ENCODE data around the gene PNPLA3.

The PNPLA3 gene

DNA sequence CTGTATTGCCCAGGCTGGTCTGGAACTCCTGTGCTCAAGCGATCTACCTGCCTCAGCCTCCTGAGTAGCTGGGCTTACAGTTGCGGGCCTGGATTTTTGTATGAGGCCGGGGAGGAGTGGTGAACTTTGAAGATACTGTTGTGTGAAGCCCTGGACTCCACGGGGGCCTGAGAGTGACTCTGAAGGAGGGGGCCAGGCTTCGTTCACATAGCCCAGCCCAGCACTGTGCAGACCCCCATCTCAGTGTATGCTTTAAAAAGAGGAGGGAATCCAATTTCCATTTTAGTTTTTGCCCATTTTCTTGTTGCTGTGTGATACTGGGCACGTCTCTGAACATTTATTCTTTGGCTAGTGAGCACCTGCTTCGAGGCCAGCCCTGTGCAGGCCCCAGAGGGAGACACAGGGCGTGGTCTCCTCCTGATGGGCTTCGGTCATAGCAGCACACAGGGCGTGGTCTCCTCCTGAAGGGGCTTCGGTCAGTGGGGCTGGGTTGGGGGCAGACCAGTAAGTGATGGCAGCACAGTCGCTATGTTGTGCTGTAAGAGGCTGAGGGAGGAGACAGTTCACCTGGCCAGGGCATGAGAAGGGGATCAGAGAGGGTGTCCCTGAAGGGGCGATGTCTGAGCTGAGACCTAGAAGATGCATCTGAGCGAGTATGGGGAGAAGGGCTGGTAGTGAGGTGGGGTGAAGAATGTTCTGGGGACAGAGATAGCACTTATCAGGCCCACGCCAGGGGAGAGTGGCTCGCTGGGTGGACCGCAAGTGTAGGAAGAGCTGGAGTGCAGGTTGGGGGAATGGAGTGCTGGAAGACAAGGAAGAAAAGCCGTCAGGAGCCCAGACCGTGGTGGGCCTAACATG is 45.6 kb downstream of the PNPLA3 start:
- DNase-seq, result no peak

DNA sequence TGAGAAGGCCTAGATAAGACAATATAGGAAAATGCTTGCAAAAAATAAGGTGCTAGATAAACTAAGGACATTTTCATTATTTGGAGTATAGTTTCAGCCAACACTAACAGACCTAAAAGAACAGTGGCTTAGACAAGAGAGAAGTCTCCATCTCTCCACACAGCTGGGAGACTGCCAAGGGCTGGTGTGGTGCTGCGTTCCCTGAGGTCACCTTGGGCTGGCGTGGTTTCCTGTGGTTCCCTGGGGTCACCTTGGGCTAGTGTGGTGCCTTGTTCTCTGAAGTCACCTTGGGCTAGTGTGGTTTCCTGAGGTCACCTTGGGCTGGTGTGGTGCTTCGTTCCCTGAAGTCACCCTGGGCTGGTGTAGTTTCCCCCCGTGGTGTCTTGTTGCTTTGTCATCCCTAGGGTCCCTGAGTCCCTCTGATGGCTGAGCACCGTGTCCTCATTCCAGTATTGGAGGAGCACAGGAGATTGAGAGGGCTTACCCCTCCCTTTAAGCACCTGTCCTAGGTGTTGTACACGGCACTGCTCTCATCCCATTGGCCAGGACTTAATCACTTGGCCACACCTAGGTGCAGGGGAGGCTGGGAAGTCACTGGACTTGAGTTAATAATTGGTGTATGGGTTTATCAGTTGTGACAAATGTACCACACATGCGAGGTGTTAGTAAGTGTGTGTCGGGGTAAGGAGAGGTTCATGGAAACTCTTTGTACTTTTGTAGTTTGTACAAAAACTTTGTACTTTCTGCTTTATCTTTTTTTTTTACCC is 46.6 kb downstream of the PNPLA3 start:
- no peak for DNase-seq

- DNase-seq, result no peak
Measured at GRCh38 chr22:43971112-43971511, 47.5 kb downstream of the PNPLA3 start.

- DNase-seq, result no peak
Measured at GRCh38 chr22:43972931-43973462, 49.4 kb downstream of the PNPLA3 start.

- DNase-seq, result no peak
Measured at GRCh38 chr22:43974028-43974545, 50.5 kb downstream of the PNPLA3 start.

- DNase-seq, result no peak
Measured at GRCh38 chr22:43975041-43975440, 51.4 kb downstream of the PNPLA3 start.

DNA sequence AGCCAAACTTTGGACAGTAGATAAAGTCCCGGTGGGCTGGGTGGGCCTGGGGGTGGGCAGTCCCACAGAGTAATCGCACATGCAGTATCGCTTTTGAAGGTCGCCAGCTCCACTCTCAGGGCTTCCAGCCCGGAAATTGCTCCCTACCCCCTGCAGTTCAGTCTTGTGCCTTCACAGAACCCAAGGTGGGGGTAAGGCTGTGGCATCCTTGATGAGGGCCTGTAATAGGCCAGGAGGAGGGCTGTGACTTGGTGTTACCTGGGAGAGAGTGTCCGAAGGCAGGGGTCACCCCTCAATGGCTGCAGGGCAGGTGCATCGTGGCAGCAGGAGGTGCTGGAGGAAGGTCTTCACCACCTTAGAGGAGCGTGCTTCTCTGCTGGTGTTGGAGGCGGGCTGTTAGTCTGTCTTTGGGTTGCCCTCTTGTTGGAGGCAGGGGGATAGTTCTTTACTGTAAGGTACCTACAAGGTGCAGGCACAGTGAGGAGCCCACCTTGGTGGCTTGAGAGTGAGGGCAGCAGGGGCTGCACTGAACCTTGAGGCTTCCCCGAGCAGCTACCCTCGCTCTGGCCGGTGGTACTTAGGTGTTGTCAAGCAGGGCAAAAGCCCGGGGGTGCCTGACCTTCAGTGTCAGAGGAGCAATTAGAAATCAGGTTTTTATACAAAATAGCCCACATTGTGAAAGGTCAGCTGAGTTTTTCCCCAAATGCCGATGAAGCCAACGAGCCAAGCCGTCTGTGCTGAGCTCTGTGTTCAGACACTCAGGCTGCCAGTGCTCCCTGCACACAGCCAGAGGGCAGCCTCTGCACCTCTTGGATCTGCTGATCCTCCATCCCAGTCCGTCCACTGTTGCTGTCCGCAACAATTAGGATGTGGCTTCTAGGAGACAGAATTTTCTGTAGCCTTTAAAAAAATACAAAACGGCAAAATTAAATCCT is 53.5 kb downstream of the PNPLA3 start:
- no peak for DNase-seq

DNA sequence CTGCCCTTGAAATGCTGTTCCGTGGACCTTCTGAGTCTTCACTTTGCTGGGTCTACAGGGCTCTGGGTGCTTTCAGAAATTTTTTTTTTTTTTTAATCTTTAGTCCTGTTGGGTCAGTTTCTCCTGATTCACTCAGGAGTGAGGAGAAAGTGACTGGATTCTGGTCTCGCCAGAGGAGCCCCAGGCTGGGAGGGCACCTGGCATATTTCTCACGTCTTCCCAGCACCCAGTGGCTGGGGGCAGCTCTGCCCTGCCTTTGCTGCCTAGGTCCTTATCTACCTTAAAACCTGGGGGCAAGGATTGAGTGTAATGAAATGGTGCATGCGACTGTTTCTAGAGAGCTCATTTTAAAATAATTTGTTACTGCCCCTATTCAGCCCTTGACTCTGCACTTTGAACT is 55.0 kb downstream of the PNPLA3 start:
- no peak for DNase-seq

DNA sequence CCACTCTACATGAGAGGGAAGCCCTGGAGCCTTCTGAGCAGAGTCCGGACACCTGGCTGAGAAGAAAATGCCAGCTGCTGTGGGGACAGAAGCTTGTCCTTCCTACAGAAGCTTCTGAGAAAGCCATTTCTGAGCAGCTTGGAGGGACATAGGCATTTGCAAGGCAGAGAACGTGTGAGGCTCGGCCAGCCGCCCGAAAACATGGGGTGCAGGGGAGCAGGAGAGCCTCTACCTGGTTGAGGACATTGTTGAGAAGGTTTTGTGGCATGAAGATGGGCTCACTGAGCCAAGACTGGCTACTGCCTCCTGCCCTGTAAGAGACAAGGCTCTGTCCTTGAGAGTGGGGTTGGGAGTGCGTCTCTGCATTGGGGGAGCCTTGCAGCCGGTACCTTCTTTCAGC is 57.0 kb downstream of the PNPLA3 start:
- no peak for DNase-seq

DNA sequence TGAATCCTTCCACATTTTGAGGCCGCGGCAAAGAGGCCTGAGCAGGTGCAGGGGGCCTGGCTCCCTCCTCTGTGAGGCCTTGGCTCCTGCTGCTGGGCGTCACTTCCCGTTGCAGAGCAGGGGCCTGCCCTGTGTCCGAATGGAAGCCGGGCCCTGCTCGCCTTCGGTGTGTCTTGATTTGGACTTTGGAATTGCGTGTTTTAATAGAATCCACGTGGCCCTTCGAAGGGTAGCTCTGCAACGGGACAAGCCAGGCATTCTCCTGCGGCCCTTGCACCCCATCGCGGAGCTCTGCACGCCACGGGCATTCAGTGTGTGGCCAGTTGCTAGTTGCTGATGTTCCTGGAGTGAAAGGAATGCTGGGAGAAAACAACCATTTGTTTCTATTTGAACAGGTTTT is 57.4 kb downstream of the PNPLA3 start:
- no peak for DNase-seq

- DNase-seq, result no peak
Measured at GRCh38 chr22:43983808-43984207, 60.2 kb downstream of the PNPLA3 start.

DNA sequence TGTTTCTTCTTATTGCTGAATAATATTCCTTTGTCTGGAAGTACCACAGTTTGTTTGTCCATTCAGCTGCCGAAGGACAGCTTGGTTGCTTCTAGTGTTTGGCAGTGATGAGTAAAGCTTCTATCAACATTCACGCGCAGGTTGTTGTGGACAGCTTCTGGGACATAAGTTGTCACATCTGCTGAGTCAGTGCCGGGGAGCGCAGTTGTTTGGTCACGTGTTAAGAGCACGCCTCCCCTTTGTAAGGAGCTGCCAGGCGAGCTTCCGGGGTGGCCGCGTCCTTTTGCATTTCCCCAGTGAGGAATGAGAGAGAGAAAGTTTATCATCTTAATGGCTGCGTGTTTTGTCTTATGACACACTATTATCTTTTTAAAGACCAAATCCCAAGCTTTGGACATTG is 61.9 kb downstream of the PNPLA3 start:
- no peak for DNase-seq

- DNase-seq, result no peak
Measured at GRCh38 chr22:43988116-43988820, 64.7 kb downstream of the PNPLA3 start.

DNA sequence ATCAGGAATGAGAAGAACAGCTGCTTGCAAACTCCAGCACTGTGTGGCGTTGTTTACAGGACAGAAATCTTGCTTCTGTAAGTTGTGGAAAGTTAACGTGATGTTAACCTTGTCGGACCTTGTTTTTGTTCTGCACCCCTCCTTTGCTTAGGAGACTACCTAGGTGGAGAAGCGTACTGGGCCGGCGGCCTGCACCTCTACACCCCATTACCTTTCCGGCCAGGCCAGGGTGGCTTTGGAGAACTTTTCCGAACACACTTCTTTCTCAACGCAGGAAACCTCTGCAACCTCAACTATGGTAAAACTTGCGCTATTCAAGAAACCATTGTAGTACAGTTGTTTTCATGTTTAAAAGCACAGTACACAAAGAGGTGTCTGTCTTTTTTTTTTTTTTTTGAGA is 65.4 kb downstream of the PNPLA3 start:
- DNase-seq, result no peak

- DNase-seq, result no peak
Measured at GRCh38 chr22:43990044-43990443, 66.4 kb downstream of the PNPLA3 start.

- no peak for DNase-seq
Measured at GRCh38 chr22:43991316-43992020, 67.9 kb downstream of the PNPLA3 start.

DNA sequence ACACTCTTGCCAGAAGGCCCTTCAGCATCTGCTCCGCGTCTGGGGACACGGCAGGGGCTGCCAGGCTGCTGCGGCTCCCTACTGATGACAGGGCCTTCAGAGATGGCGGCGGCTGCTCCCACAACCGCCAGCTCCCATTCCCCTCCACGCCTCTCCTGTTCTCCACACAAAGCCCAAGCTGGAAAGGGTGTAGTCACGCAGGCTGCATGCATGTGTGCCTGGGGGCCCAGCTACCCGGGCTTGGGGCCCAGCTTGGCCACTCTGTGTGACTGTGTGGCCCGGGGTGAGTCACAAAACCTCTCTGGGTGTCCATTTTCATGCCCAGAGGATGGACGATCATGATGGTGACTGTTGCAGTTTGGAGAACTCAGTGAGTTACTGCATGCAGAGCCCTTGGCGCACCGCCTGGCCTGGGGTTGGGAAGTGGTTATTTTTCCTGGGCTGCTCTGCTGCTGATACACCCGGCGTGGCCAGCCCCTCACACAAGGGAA is 68.8 kb downstream of the PNPLA3 start:
- no peak for DNase-seq

DNA sequence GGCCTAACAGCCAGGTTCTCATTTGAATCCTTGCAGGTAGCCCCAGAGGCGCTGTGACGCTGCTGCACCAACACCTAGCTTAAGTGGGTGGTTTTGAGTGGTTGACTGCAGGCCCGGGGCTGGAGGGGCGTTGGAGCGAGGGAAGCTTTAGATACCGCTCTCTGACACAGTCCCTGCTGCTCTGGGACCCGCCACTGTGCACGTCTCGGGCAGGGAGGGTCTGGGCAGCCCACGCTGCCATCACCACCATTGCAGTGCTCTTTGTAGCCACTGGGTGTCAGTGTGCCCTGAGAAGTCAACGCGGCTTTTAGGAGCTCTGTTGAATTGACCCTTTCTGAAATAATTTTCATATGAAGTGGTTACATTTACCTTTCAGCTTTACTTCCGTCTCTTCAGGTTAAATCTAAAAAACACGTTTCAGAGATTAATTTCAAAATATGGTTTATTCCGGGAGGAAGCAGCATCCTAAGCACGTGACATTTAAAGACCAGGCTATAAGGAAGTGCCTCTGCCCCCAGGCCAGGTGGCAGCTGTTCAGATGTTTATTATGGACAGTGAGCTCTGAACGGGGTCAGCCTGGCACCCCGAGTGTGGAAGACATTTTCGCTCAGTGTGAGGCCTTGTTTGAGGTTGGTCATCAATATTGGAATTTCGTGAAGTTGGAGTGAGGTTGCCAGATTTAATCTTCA is 69.6 kb downstream of the PNPLA3 start:
- DNase-seq, result peak; percentile 72

DNA sequence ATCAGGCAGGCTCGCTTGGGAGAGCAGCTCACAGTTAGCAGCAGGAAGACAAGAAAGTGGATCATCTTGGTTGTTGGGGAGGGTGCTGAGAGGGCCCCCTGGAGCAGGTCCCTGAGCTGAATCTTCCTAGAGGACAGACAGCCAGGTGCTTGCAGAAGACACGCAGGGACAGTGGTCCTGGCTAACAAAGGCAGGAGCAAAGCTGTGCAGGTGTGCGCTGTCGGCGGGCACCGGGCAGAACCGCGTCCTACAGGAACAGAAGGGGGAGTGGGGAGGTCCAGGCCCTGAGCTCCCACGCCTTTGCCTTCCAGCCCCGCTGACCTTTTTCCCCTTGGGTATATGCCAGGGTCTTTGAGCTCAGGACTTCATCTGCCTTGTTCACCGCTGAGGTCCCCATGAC is 70.4 kb downstream of the PNPLA3 start:
- no peak for DNase-seq

GRCh38 chr22:43994416-43994815 is 70.8 kb downstream of the PNPLA3 start:
- DNase-seq, result no peak

Measured in stimulated activated CD8-positive, alpha-beta memory T cell treated with anti-CD3 and anti-CD28 coated beads, Interleukin-4, amount 100 ng/mL, for 48 hours (primary cell).